SU-DHL-6 (cell line): ENCODE measurements around the gene CCDC81.

Experiments used
- EZH2phosphoT487 ChIP-seq: fragments of 200-600 bp; sonication (generic), shearing (Covaris generic); conservative IDR thresholded peaks from 2 replicates; pipeline ENCODE4 v1.6.1; 2018; ENCODE audit warnings: mild to moderate bottlenecking, antibody characterized with exemption, low read length, moderate library complexity, mixed read lengths
- TF ChIP-seq, protein P1 (sequence below): fragments of 200-600 bp; sonication (generic); IDR thresholded peaks from one replicate; pipeline ENCODE4 v1.5.1; 2017; ENCODE audit warnings: antibody characterized with exemption, mild to moderate bottlenecking, low read length, moderate library complexity; ENCODE audit not compliant: insufficient read depth, poor library complexity, severe bottlenecking

DNA sequence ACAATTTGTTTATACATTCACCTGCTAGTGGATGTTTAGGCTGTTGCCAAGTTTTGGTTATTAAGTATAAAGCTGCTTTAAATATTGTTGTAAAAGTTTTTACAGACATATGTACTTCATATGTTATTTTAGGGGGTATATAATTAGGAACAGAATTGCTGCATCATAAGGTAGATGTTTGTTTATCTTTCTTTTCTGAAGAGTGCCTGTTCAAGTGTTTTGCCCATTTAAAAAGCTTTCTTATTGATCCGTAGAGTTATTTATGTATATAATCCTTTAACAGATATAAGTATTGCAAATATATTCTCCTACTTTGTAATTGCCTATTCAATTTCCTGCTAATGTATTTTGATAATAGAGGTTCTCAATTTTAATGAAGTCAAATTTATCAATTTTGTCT lies 11.3 kb upstream of the CCDC81 start:
- TF ChIP-seq, protein P1, sequence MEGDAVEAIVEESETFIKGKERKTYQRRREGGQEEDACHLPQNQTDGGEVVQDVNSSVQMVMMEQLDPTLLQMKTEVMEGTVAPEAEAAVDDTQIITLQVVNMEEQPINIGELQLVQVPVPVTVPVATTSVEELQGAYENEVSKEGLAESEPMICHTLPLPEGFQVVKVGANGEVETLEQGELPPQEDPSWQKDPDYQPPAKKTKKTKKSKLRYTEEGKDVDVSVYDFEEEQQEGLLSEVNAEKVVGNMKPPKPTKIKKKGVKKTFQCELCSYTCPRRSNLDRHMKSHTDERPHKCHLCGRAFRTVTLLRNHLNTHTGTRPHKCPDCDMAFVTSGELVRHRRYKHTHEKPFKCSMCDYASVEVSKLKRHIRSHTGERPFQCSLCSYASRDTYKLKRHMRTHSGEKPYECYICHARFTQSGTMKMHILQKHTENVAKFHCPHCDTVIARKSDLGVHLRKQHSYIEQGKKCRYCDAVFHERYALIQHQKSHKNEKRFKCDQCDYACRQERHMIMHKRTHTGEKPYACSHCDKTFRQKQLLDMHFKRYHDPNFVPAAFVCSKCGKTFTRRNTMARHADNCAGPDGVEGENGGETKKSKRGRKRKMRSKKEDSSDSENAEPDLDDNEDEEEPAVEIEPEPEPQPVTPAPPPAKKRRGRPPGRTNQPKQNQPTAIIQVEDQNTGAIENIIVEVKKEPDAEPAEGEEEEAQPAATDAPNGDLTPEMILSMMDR: no peak
- no peak for TF ChIP-seq EZH2phosphoT487
